HUES48 (cell line): ENCODE data around the gene WHRN.

Experiments
- H3K27ac ChIP-seq: one replicate; pipeline ENCODE4 v1.7.0; 2013; ENCODE audit warnings: low read depth, low read length, inconsistent platforms
- H3K27me3 ChIP-seq: 2 replicates; pipeline ENCODE4 v1.6.1; 2013; ENCODE audit warnings: mild to moderate bottlenecking, low read length; ENCODE audit not compliant: control insufficient read depth, insufficient read depth
- H3K36me3 ChIP-seq: 2 replicates; pipeline ENCODE4 v1.6.1; 2013; ENCODE audit warnings: low read length; ENCODE audit not compliant: control insufficient read depth, insufficient read depth
- H3K4me1 ChIP-seq: 2 replicates; pipeline ENCODE4 v1.6.1; 2013; ENCODE audit warnings: mild to moderate bottlenecking, low read length; ENCODE audit not compliant: control insufficient read depth, insufficient read depth
- H3K4me3 ChIP-seq: 2 replicates; pipeline ENCODE4 v1.5.1; 2013; ENCODE audit warnings: mild to moderate bottlenecking, low read depth, low read length
- H3K9ac ChIP-seq: 2 replicates; pipeline ENCODE4 v1.6.1; 2013; ENCODE audit warnings: mild to moderate bottlenecking, low read depth, low read length, moderate library complexity
- H3K9me3 ChIP-seq: 2 replicates; pipeline ENCODE4 v1.6.1; 2013; ENCODE audit warnings: low read length; ENCODE audit not compliant: control insufficient read depth, insufficient read depth

Gene WHRN

GRCh38 chr9:114513055-114513958 is 8.0 kb upstream of the WHRN start:
- Histone ChIP-seq H3K9ac (no peak overlapping the region), H3K4me1 (peaks cover 6% of the 10 kb centered on the region), H3K27ac (no peak overlapping the region), H3K27me3 (no peaks in the 10 kb centered on the region), H3K36me3 (no peaks in the 10 kb centered on the region), H3K4me3 (no peak overlapping the region), H3K9me3 (no peaks in the 10 kb centered on the region)

GRCh38 chr9:114511978-114512874 is 7.0 kb upstream of the WHRN start:
- Histone ChIP-seq H3K9ac (no peak overlapping the region), H3K27ac (no peak overlapping the region), H3K27me3 (no peaks in the 10 kb centered on the region), H3K9me3 (no peaks in the 10 kb centered on the region), H3K4me3 (no peak overlapping the region), H3K36me3 (no peaks in the 10 kb centered on the region), H3K4me1 (peaks cover 14% of the 10 kb centered on the region)

GRCh38 chr9:114507726-114508125 is 2.5 kb upstream of the WHRN start:
- Histone ChIP-seq H3K27me3 (peaks cover 30% of the 10 kb centered on the region), H3K4me3 (no peak overlapping the region), H3K9ac (no peak overlapping the region)

GRCh38 chr9:114506082-114506390 is 763 bp upstream of the WHRN start:
- Histone ChIP-seq H3K27ac (no peak overlapping the region), H3K36me3 (no peaks in the 10 kb centered on the region), H3K9me3 (no peaks in the 10 kb centered on the region), H3K9ac (peak overlapping the region; percentile 50; the same call in 1 of the 2 replicates), H3K27me3 (peaks cover 30% of the 10 kb centered on the region), H3K4me1 (peaks cover 42% of the 10 kb centered on the region), H3K4me3 (peak overlapping the region; percentile 82)

More at GRCh38 chr9:114507726-114508125, 2.5 kb upstream of the WHRN start:
- no peaks in the 10 kb centered on the region for H3K36me3 ChIP-seq
- H3K4me1 ChIP-seq: peaks cover 27% of the 10 kb centered on the region
- H3K9me3 ChIP-seq: no peaks in the 10 kb centered on the region
- H3K27ac ChIP-seq: no peak overlapping the region

- Histone ChIP-seq H3K9me3 (no peaks in the 10 kb centered on the region), H3K9ac (no peak overlapping the region), H3K4me3 (peak overlapping the region; percentile 82), H3K27ac (no peak overlapping the region), H3K36me3 (no peaks in the 10 kb centered on the region), H3K4me1 (peaks cover 48% of the 10 kb centered on the region), H3K27me3 (peaks cover 30% of the 10 kb centered on the region)
Measured at GRCh38 chr9:114504341-114505186, 709 bp downstream of the WHRN start.

GRCh38 chr9:114503522-114504340 is 1.5 kb downstream of the WHRN start:
- no peaks in the 10 kb centered on the region for H3K36me3 ChIP-seq
- no peak overlapping the region for H3K9ac ChIP-seq
- H3K27me3 ChIP-seq: peaks cover 30% of the 10 kb centered on the region
- peaks cover 46% of the 10 kb centered on the region for H3K4me1 ChIP-seq
- H3K27ac ChIP-seq: no peak overlapping the region
- no peaks in the 10 kb centered on the region for H3K9me3 ChIP-seq
- peak overlapping the region; percentile 82 for H3K4me3 ChIP-seq

- Histone ChIP-seq H3K9me3 (no peaks in the 10 kb centered on the region), H3K9ac (no peak overlapping the region), H3K4me3 (no peak overlapping the region), H3K27me3 (peaks cover 30% of the 10 kb centered on the region), H3K27ac (peak overlapping the region; percentile 94), H3K4me1 (peaks cover 39% of the 10 kb centered on the region), H3K36me3 (no peaks in the 10 kb centered on the region)
Measured at GRCh38 chr9:114503009-114503408, 2.3 kb downstream of the WHRN start.

GRCh38 chr9:114501796-114502682 is 3.2 kb downstream of the WHRN start:
- Histone ChIP-seq H3K27ac (peak overlapping the region; percentile 94), H3K27me3 (peaks cover 28% of the 10 kb centered on the region), H3K4me1 (peaks cover 34% of the 10 kb centered on the region), H3K9me3 (no peaks in the 10 kb centered on the region), H3K9ac (peak overlapping the region; percentile 63), H3K4me3 (no peak overlapping the region), H3K36me3 (no peaks in the 10 kb centered on the region)

GRCh38 chr9:114500697-114501292 is 4.5 kb downstream of the WHRN start:
- no peak overlapping the region for H3K9ac ChIP-seq
- H3K9me3 ChIP-seq: no peaks in the 10 kb centered on the region
- peaks cover 34% of the 10 kb centered on the region for H3K4me1 ChIP-seq
- H3K36me3 ChIP-seq: no peaks in the 10 kb centered on the region
- H3K27me3 ChIP-seq: peaks cover 18% of the 10 kb centered on the region
- no peak overlapping the region for H3K4me3 ChIP-seq
- no peak overlapping the region for H3K27ac ChIP-seq
